IPS-18c (cell line): ENCODE results near the gene SCRN1.

Experiments
- H3K4me3 ChIP-seq: 2 replicates; pipeline ENCODE4 v1.7.0; 2013; ENCODE audit warnings: low read depth, mild to moderate bottlenecking, low read length, moderate library complexity; ENCODE audit not compliant: insufficient read depth
- H3K9me3 ChIP-seq: one replicate; pipeline ENCODE4 v1.6.1; 2013; ENCODE audit warnings: mild to moderate bottlenecking, low read length, moderate library complexity; ENCODE audit not compliant: control insufficient read depth, insufficient read depth

The SCRN1 gene

GRCh38 chr7:29890251-29890650, 99.3 kb downstream of the SCRN1 start:
- no peak overlapping the region for H3K4me3 ChIP-seq
- H3K9me3 ChIP-seq: no peaks in the 10 kb centered on the region

GRCh38 chr7:29889288-29889687, 100.3 kb downstream of the SCRN1 start:
- no peak overlapping the region for H3K4me3 ChIP-seq
- H3K9me3 ChIP-seq: no peaks in the 10 kb centered on the region

DNA sequence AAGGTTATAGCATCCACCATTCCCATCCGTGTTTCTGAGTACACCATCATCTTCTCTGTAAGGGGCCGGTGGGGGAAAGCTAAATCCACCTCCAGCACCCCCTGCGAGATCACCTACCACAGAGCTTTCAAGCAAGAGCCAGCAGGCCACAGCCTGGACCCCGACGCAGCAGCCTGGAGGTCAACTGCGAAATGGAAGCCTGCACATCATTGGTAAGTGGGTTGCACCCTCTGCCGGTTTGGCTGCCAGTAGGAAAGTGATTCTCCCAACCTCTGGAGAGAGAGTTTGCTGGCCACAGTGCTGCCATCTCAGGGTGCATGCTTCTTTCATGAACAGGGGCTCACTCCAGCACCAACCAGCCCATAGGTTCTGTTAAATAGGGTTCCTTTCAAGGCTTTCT, 101.6 kb downstream of the SCRN1 start:
- no peaks in the 10 kb centered on the region for H3K9me3 ChIP-seq
- no peak overlapping the region for H3K4me3 ChIP-seq

- Histone ChIP-seq H3K9me3 (no peaks in the 10 kb centered on the region), H3K4me3 (no peak overlapping the region)
Observed at GRCh38 chr7:29886827-29887226, 102.8 kb downstream of the SCRN1 start.

GRCh38 chr7:29885626-29886025, 104.0 kb downstream of the SCRN1 start:
- H3K4me3 ChIP-seq: no peak overlapping the region
- no peaks in the 10 kb centered on the region for H3K9me3 ChIP-seq

GRCh38 chr7:29884399-29885272, 105.0 kb downstream of the SCRN1 start:
- H3K4me3 ChIP-seq: peak overlapping the region; percentile 12

DNA sequence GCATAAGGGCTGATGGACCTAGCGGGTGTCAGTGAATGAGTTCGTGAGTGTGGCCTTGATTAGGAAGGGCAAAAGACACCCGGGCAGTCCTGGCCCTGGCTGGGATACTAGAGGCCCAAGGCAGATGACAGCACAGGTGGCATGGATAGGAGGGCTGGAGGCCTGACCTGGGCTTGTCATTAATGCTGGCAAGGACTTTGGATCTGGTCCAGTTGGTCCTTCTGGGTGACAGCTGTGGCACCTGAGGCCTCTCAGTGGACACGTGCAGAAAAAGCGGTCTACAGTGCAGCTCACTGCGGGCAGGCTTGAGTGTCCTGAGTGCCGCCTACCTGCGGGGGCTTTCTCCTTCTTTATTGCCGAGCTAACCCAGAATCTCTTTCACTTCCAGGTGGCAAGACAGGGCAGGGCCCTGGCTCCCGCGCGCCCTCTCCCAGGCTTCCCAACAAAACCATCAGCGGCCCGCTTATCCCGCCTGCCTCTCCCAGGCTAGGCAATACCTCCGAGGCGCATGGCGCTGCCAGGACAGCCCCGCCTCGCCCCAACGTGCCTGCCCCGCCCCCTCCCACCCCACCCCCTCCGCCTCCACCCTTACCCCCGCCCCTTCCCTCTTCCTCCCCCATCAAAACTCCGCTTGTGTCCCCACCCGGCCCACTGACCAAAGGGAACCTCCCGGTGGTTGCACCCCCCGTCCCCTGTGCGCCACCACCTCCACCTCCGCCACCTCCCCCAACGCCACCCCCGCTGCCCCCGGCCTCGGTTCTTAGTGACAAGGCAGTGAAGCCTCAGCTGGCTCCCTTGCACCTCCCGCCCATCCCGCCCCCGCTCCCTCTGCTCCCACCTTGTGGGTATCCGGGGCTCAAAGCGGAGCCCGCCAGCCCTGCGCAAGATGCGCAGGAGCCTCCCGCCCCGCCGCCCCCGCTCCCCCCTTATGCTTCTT, 105.9 kb downstream of the SCRN1 start:
- Histone ChIP-seq H3K4me3 (peak overlapping the region; percentile 29), H3K9me3 (no peaks in the 10 kb centered on the region)

More at GRCh38 chr7:29884399-29885272, 105.0 kb downstream of the SCRN1 start:
- H3K9me3 ChIP-seq: no peaks in the 10 kb centered on the region

GRCh38 chr7:29882481-29882880, 107.1 kb downstream of the SCRN1 start:
- no peaks in the 10 kb centered on the region for H3K9me3 ChIP-seq
- no peak overlapping the region for H3K4me3 ChIP-seq

- Histone ChIP-seq H3K4me3 (no peak overlapping the region), H3K9me3 (no peaks in the 10 kb centered on the region)
Observed at GRCh38 chr7:29881724-29882123, 107.9 kb downstream of the SCRN1 start.

GRCh38 chr7:29879609-29880008, 110.0 kb downstream of the SCRN1 start:
- Histone ChIP-seq H3K9me3 (no peaks in the 10 kb centered on the region), H3K4me3 (no peak overlapping the region)

- H3K9me3 ChIP-seq: no peaks in the 10 kb centered on the region
- no peak overlapping the region for H3K4me3 ChIP-seq
Observed at GRCh38 chr7:29878081-29878688, 111.4 kb downstream of the SCRN1 start.

GRCh38 chr7:29877196-29877595, 112.4 kb downstream of the SCRN1 start:
- no peak overlapping the region for H3K4me3 ChIP-seq
- H3K9me3 ChIP-seq: no peaks in the 10 kb centered on the region

DNA sequence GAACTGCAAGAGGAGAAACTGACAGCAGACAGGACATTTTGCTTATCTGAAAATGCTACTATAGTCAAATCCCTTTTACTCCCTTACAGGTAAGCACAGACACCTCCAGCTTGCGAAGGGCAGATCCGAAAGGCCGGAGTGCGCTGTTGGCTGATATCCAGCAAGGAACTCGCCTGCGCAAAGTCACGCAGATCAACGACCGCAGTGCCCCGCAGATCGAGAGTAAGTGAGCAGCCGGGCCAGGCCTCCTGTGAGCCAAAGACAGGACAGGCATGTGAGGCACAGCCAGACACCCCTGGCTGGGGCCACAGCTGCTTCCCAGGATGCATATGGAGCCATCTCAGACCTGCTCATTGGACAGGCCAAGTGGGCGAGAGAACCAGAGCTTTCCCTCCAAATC, 113.9 kb downstream of the SCRN1 start:
- H3K9me3 ChIP-seq: no peaks in the 10 kb centered on the region
- H3K4me3 ChIP-seq: no peak overlapping the region

DNA sequence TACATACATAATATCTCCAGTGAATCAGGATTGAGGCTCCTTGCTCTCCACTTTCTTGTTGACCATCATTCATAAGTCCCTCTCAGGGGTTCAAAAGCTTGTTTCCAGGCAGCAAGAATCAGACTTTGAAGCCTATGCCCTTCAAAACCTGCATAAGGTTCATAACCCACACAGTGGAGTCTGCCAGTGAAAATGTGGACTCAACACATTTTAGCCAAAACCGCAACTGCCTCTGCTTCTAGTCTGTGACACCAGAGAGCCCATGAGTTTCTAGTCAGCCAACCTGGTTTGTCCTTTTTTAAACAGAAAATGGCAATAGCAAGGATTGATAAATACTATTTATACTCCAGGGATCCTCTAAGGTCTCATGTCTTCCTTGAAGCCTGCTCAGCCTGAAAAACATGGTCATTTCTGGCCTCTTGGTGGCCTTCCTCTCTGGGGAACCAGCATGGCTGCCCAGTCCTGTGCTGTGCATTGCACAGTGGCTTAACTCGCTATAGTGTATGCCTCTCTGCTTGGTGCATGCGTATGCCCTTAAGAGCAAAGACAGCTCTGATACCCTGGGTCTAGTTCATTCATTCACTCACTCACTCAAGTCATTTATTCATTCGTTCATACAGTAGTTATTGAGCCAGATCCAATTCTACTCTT, 115.8 kb downstream of the SCRN1 start:
- Histone ChIP-seq H3K4me3 (no peak overlapping the region), H3K9me3 (no peaks in the 10 kb centered on the region)

- no peaks in the 10 kb centered on the region for H3K9me3 ChIP-seq
- no peak overlapping the region for H3K4me3 ChIP-seq
Observed at GRCh38 chr7:29871787-29872398, 117.7 kb downstream of the SCRN1 start.
